C4-2B (cell line): ENCODE data around the gene LRRC10.
A peak's percentile ranks its signal among the peaks of the same experiment; 100 is the strongest.
"Not testable (repeated sequence)": the region's sequence is repeated elsewhere in the genome, so short reads cannot be mapped to it uniquely, and the experiment has no call there.

Experiments
- H3K27ac ChIP-seq: fragments of 450-650 bp; 2 replicates; pipeline ENCODE4 v1.5.1; 2017
- ZFX ChIP-seq: fragments of 450-650 bp; IDR thresholded peaks from 2 replicates; pipeline ENCODE4 v1.6.1; 2017
- TF ChIP-seq, protein P1 (sequence below): fragments of 450-650 bp; conservative IDR thresholded peaks from 2 replicates; pipeline ENCODE4 v1.5.1; 2017; ENCODE audit warnings: mild to moderate bottlenecking

Gene LRRC10

DNA sequence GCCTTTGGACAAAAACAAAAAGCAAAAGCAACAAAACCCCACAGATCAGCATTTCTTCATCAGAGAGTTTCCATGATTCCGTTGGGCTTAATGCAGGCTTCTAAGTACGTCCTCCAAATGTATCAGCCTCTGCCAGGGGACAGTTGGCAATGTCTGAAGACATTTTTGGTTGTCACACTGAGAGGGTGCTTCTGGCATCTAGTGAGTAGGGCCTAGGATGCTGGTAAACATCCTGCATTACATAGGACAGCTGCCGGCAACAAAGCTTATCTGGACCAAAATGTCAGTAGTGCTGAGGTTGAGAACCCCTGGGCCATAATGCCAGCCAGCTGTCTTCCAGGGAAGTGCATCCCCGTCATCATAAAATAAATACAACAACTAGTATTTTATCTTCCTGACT, 9.4 kb upstream of the LRRC10 start:
- no peak overlapping the region for H3K27ac ChIP-seq
- TF ChIP-seq ZFX = no peak
- TF ChIP-seq, protein P1, sequence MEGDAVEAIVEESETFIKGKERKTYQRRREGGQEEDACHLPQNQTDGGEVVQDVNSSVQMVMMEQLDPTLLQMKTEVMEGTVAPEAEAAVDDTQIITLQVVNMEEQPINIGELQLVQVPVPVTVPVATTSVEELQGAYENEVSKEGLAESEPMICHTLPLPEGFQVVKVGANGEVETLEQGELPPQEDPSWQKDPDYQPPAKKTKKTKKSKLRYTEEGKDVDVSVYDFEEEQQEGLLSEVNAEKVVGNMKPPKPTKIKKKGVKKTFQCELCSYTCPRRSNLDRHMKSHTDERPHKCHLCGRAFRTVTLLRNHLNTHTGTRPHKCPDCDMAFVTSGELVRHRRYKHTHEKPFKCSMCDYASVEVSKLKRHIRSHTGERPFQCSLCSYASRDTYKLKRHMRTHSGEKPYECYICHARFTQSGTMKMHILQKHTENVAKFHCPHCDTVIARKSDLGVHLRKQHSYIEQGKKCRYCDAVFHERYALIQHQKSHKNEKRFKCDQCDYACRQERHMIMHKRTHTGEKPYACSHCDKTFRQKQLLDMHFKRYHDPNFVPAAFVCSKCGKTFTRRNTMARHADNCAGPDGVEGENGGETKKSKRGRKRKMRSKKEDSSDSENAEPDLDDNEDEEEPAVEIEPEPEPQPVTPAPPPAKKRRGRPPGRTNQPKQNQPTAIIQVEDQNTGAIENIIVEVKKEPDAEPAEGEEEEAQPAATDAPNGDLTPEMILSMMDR = no peak

DNA sequence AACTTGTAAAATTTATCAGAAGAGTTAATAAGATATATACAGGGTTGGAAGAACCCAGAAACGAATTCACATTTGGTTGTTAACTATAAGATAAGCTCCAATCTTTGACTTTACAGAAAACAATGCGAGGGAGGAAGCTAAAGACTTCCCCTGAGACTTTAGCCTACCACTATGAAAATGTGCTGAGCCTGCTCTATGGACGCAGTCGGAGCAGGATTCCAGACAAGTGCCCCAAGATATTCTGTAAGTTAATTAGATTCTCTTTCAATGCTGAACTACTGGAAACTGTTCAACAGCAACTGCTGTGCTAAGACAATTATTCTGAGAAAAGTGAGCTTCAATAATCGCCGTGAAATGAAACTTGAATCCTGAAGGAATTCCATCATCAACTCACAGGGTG, 8.3 kb upstream of the LRRC10 start:
- TF ChIP-seq, protein P1 = no peak
- TF ChIP-seq ZFX = no peak
- no peak overlapping the region for H3K27ac ChIP-seq

DNA sequence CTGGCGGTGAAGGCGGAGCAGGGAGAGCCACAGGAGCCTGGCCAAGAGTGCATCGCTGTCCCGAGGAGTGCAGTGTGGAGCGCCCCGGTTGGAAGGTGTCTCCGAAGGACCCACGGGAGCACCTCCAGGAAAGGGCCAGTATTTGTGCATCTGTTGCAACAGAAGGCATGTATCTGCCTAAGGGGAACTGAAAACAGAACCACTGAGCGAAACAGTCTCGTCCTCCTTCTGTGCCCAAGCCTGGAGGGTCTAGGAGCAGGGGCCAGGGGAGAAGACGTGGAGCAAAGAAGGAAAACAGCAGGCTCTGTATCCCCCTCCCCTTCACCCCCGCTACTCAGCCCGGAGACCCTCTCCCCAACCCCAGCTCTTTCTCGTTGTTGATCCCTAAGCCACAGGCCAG, 5.3 kb upstream of the LRRC10 start:
- TF ChIP-seq, protein P1 = no peak
- TF ChIP-seq ZFX = no peak
- no peak overlapping the region for H3K27ac ChIP-seq

DNA sequence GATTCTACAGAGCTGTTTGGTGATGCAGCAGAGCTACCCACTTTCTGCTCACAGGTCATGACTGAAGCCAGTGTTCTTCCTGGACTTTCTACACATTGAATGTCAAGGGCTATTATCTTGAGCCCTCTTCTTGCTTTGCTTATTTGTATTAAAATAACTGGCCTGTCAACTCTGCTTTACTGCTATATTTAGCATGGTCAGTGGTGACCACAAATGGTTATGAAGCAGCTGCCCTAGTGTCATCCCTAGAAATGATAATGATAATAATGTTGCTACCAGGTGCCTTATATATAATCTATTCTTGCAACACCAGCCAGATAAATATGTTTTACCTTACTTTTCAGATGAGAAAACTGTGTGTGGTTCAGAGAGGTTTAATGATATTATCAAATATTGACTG, 2.6 kb upstream of the LRRC10 start:
- H3K27ac ChIP-seq = no peak overlapping the region
- TF ChIP-seq, protein P1 = no peak
- TF ChIP-seq ZFX = no peak

DNA sequence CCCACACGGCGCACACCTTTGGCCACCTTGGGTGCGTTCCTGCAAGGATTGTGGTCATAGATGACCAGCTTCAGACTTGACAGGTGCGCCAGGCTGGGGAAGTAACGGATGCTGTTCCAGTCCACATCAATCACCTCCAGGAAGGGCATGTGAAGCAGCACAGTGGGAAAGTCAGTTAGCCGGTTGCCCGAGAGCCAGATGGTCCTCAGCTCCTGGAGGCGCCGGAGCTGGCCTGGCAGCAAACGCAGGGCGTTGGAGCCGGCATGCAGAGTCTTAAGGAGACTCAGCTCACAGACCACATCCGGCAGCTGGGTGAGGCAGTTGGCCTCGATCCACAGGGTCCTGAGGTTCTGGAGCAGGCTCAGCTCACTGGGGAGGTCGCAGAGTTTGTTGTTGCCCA, 581 bp downstream of the LRRC10 start:
- TF ChIP-seq, protein P1 = no peak
- TF ChIP-seq ZFX = no peak
- H3K27ac ChIP-seq = no peak overlapping the region

DNA sequence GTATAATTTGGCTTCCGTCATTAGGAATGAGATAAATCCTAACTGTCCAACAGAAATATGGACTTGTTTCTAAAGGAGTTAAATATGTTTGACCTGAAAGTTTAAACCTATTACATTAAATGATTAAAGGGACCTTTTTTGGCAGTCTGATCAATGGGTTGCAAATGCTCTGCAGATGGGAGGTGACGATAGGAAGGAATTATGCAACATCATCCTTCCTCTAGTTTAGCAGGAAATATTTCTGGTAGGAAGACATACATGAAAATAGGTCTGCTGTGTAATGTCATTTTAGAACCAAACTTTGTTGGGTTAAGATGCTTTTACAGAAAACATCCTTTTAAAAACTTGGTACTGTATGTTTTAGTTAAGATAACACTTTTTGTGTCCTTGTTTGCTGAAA, 2.6 kb downstream of the LRRC10 start:
- TF ChIP-seq, protein P1 = no peak
- TF ChIP-seq ZFX = no peak
- H3K27ac ChIP-seq = no peak overlapping the region

DNA sequence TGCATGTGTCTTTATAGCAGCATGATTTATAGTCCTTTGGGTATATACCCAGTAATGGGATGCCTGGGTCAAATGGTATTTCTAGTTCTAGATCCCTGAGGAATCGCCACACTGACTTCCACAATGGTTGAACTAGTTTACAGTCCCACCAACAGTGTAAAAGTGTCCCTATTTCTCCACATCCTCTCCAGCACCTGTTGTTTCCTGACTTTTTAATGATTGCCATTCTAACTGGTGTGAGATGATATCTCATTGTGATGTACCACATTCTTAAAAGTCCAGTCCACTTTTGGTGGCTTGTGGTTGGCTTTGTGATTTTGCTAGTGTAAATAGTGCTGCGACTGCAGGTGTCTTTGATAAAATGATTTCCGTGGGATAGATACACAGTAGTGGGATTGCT, 6.4 kb downstream of the LRRC10 start:
- not testable (repeated sequence) for H3K27ac ChIP-seq

DNA sequence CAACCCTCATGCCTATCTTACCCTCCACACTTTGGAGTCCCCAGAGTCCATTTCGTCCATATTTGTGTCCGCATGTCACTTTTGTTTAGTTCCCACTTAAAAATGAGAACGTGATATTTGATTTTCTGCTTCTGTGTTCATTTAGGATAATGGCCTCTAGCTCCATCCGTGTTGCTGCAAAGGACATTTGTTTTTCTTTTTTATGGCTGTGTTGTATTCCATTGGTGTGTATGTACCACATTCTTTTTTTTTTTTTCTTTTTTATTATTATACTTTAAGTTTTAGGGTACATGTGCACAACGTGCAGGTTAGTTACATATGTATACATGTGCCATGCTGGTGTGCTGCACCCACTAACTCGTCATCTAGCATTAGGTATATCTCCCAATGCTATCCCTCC, 7.2 kb downstream of the LRRC10 start:
- not testable (repeated sequence) for H3K27ac ChIP-seq

DNA sequence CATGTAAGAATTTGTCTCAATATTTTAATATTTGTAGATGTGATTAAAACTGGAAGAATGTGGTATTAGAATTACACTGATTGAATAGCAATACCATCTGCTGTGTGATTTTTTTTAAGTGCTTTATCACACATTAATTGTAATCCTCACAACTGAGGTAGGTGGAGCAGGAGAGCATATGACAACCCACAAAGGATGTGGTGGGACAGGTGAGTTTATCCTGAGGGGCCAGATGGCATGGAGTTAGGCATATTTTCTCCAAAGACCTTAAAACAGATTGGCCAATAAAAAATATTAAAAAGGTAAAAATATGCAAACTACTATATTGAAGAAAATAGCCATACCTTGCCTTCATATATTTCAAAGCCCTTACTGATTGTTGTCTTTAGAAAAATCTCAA, 7.8 kb downstream of the LRRC10 start:
- H3K27ac ChIP-seq = no peak overlapping the region
- no peak for TF ChIP-seq ZFX
- TF ChIP-seq, protein P1 = peak; percentile 32
